Retinal pigment epithelial cell (primary cell): ENCODE data around the gene FAM83F.

Experiments used
- DNase-seq: peaks from one replicate; pipeline ENCODE4 v3.0.0-alpha.2; 2010; ENCODE audit warnings: low read depth
- H3K4me3 ChIP-seq: 2 replicates; pipeline ENCODE4 v1.5.1; 2011; ENCODE audit warnings: mild to moderate bottlenecking, low read length, control low read depth, moderate library complexity
- CTCF ChIP-seq: conservative IDR thresholded peaks from 2 replicates; pipeline ENCODE4 v1.5.1; 2011; ENCODE audit warnings: low read depth, low read length, control low read depth, inconsistent platforms

FAM83F gene

GRCh38 chr22:40018051-40018450, 23.3 kb downstream of the FAM83F start:
- no peak for TF ChIP-seq CTCF
- no peak for DNase-seq

GRCh38 chr22:40019100-40019499, 24.3 kb downstream of the FAM83F start:
- TF ChIP-seq CTCF = no peak
- DNase-seq = no peak

More at GRCh38 chr22:40018051-40018450, 23.3 kb downstream of the FAM83F start:
- H3K4me3 ChIP-seq = no peak overlapping the region

GRCh38 chr22:40020956-40021355, 26.2 kb downstream of the FAM83F start:
- DNase-seq = no peak
- H3K4me3 ChIP-seq = no peak overlapping the region
- TF ChIP-seq CTCF = no peak

More at GRCh38 chr22:40019100-40019499, 24.3 kb downstream of the FAM83F start:
- H3K4me3 ChIP-seq = no peak overlapping the region

GRCh38 chr22:40021401-40022000, 26.7 kb downstream of the FAM83F start:
- no peak for TF ChIP-seq CTCF
- no peak for DNase-seq
- no peak overlapping the region for H3K4me3 ChIP-seq

GRCh38 chr22:40022536-40023240, 27.9 kb downstream of the FAM83F start:
- no peak overlapping the region for H3K4me3 ChIP-seq
- TF ChIP-seq CTCF = no peak
- DNase-seq = no peak

GRCh38 chr22:40023341-40023841, 28.6 kb downstream of the FAM83F start:
- DNase-seq = no peak
- no peak overlapping the region for H3K4me3 ChIP-seq
- no peak for TF ChIP-seq CTCF
